Measurements from ENCODE around the gene MAP3K5.
"Not testable (repeated sequence)": the region's sequence is repeated elsewhere in the genome, so short reads cannot be mapped to it uniquely, and the experiment has no call there.

Gene MAP3K5

GRCh38 chr6:136693090-136693489, 99.2 kb downstream of the MAP3K5 start:
- DNase-seq (ENCODE audit: low read depth in 4 of 4, low spot score in 1 of 4) = no peak

GRCh38 chr6:136687894-136688293, 104.4 kb downstream of the MAP3K5 start:
- not testable (repeated sequence) for DNase-seq (ENCODE audit: low read depth in 4 of 4, low spot score in 1 of 4)

GRCh38 chr6:136685540-136686108, 106.7 kb downstream of the MAP3K5 start:
- no peak for DNase-seq (ENCODE audit: low read depth in 4 of 4, low spot score in 1 of 4)

- no peak for DNase-seq (ENCODE audit: low read depth in 4 of 4, low spot score in 1 of 4)
These were observed 107.8 kb downstream of the MAP3K5 start for GRCh38 chr6:136684466-136684865.

GRCh38 chr6:136683209-136683941, 108.9 kb downstream of the MAP3K5 start:
- DNase-seq (ENCODE audit: low read depth in 4 of 4, low spot score in 1 of 4) = no peak

GRCh38 chr6:136682292-136682691, 110.0 kb downstream of the MAP3K5 start:
- DNase-seq (ENCODE audit: low read depth in 4 of 4, low spot score in 1 of 4) = no peak

- no peak for DNase-seq (ENCODE audit: low read depth in 4 of 4, low spot score in 1 of 4)
These were observed 114.5 kb downstream of the MAP3K5 start for GRCh38 chr6:136677822-136678221.

GRCh38 chr6:136677344-136677743, 114.9 kb downstream of the MAP3K5 start:
- DNase-seq (ENCODE audit: low read depth in 4 of 4, low spot score in 1 of 4) = no peak

GRCh38 chr6:136676075-136676474, 116.2 kb downstream of the MAP3K5 start:
- no peak for DNase-seq (ENCODE audit: low read depth in 4 of 4, low spot score in 1 of 4)

- no peak for DNase-seq (ENCODE audit: low read depth in 4 of 4, low spot score in 1 of 4)
These were observed 118.7 kb downstream of the MAP3K5 start for GRCh38 chr6:136673571-136673970.

GRCh38 chr6:136672144-136672543, 120.1 kb downstream of the MAP3K5 start:
- no peak for DNase-seq (ENCODE audit: low read depth in 4 of 4, low spot score in 1 of 4)

- no peak for DNase-seq (ENCODE audit: low read depth in 4 of 4, low spot score in 1 of 4)
These were observed 123.0 kb downstream of the MAP3K5 start for GRCh38 chr6:136669299-136669699.

GRCh38 chr6:136668571-136668970, 123.7 kb downstream of the MAP3K5 start:
- DNase-seq (ENCODE audit: low read depth in 4 of 4, low spot score in 1 of 4) = no peak

GRCh38 chr6:136666041-136666440, 126.2 kb downstream of the MAP3K5 start:
- DNase-seq (ENCODE audit: low read depth in 4 of 4, low spot score in 1 of 4) = no peak

- no peak for DNase-seq (ENCODE audit: low read depth in 4 of 4, low spot score in 1 of 4)
These were observed 129.7 kb downstream of the MAP3K5 start for GRCh38 chr6:136662347-136663237.

- DNase-seq (ENCODE audit: low read depth in 4 of 4, low spot score in 1 of 4) = no peak
These were observed 131.6 kb downstream of the MAP3K5 start for GRCh38 chr6:136660727-136661126.

- no peak for DNase-seq (ENCODE audit: low read depth in 4 of 4, low spot score in 1 of 4)
These were observed 132.2 kb downstream of the MAP3K5 start for GRCh38 chr6:136659991-136660499.

GRCh38 chr6:136658711-136659110, 133.6 kb downstream of the MAP3K5 start:
- DNase-seq (ENCODE audit: low read depth in 4 of 4, low spot score in 1 of 4) = no peak

- DNase-seq (ENCODE audit: low read depth in 4 of 4, low spot score in 1 of 4) = no peak
These were observed 134.6 kb downstream of the MAP3K5 start for GRCh38 chr6:136657666-136658065.

GRCh38 chr6:136656121-136656520, 136.2 kb downstream of the MAP3K5 start:
- DNase-seq (ENCODE audit: low read depth in 4 of 4, low spot score in 1 of 4) = no peak

GRCh38 chr6:136655239-136656014, 136.8 kb downstream of the MAP3K5 start:
- no peak for DNase-seq (ENCODE audit: low read depth in 4 of 4, low spot score in 1 of 4)

Data from stimulated activated CD4-positive, alpha-beta T cell treated with anti-CD3 and anti-CD28 coated beads, Interleukin-1b, Interleukin-23, amount 100 ng/mL, for 24 hours (primary cell).